K562 (cell line): ENCODE results near the gene GANAB. TPM values are rescaled to one million over a fixed set of nuclear protein-coding genes. Genes with fewer than 3 reads are reported as not detected.
A peak's percentile ranks its signal among the peaks of the same experiment; 100 is the strongest.

Experiments
- ARHGAP35 ChIP-seq: fragments of 450-650 bp; IDR thresholded peaks from 2 replicates; pipeline ENCODE4 v1.6.1; 2018; ENCODE audit not compliant: partially characterized antibody
- ASH1L ChIP-seq: fragments of 450-650 bp; IDR thresholded peaks from 2 replicates; pipeline ENCODE4 v1.6.1; 2018; ENCODE audit warnings: borderline replicate concordance, mild to moderate bottlenecking, low read depth; ENCODE audit not compliant: partially characterized antibody
- CEBPG ChIP-seq, 3 experiments: fragments of 200-800 bp in 1 of 3; sonication (Bioruptor generic) in 1 of 3; sonication (generic) in 1 of 3; formaldehyde crosslinking in 1 of 3; IDR thresholded peaks in 2 of 3; conservative IDR thresholded peaks in 1 of 3; 2 replicates each; pipeline versions ENCODE4 v1.6.1 to v1.8.0; 2016 to 2022; ENCODE audit warnings: missing compliant biosample characterization in 2 of 3, missing genetic modification characterization in 2 of 3, mild to moderate bottlenecking in 1 of 3, missing genetic modification reagents in 1 of 3
- ETS2 ChIP-seq: IDR thresholded peaks from 2 replicates; pipeline ENCODE4 v1.6.1; 2016; ENCODE audit warnings: borderline replicate concordance, missing genetic modification characterization, mild to moderate bottlenecking, moderate library complexity, missing compliant biosample characterization; ENCODE audit not compliant: poor library complexity, severe bottlenecking
- ETV1 ChIP-seq: fragments of 450-650 bp; conservative IDR thresholded peaks from 2 replicates; pipeline ENCODE4 v1.6.1; 2016; ENCODE audit warnings: missing genetic modification characterization, control low read depth, low read depth, missing compliant biosample characterization
- FIP1L1 ChIP-seq: fragments of 200-400 bp; formaldehyde crosslinking; IDR thresholded peaks from 2 replicates; pipeline ENCODE4 v1.6.1; 2018; ENCODE audit warnings: mild to moderate bottlenecking, low read depth, low read length; ENCODE audit not compliant: poor library complexity, severe bottlenecking
- SAFB2 ChIP-seq: fragments of 200-400 bp; formaldehyde crosslinking; IDR thresholded peaks from 2 replicates; pipeline ENCODE4 v1.6.1; 2018; ENCODE audit warnings: borderline replicate concordance, low read length, low read depth, moderate library complexity; ENCODE audit not compliant: severe bottlenecking
- SIN3A ChIP-seq, 2 experiments: fragments of 150-350 bp in 1 of 2; IDR thresholded peaks; 2 replicates each; pipeline ENCODE4 v1.6.1; 2011 to 2016; ENCODE audit warnings: borderline replicate concordance in 2 of 2, low read depth in 2 of 2, low read length in 2 of 2, mild to moderate bottlenecking in 2 of 2, moderate library complexity in 2 of 2; ENCODE audit not compliant: control insufficient read depth in 1 of 2
- SMAD3 ChIP-seq: fragments of 450-650 bp; formaldehyde crosslinking; conservative IDR thresholded peaks from 2 replicates; pipeline ENCODE4 v1.4.0; 2020; ENCODE audit warnings: mild to moderate bottlenecking
- TAF1 ChIP-seq: IDR thresholded peaks from 2 replicates; pipeline ENCODE4 v1.6.1; 2011; ENCODE audit warnings: mild to moderate bottlenecking, low read length, moderate library complexity; ENCODE audit not compliant: insufficient read depth, control insufficient read depth, severe bottlenecking; ENCODE audit errors: extremely low read depth
- TAF15 ChIP-seq: fragments of 200-400 bp; formaldehyde crosslinking; IDR thresholded peaks from 2 replicates; pipeline ENCODE4 v1.6.1; 2017; ENCODE audit warnings: mild to moderate bottlenecking, low read depth, low read length, moderate library complexity
- ZNF140 ChIP-seq: fragments of 250-450 bp; sonication (Bioruptor Pico); IDR thresholded peaks from 2 replicates; pipeline ENCODE4 v1.8.0; 2021; ENCODE audit warnings: moderate library complexity, mild to moderate bottlenecking, inconsistent platforms
- ZNF224 ChIP-seq: sonication (generic); formaldehyde crosslinking; IDR thresholded peaks from 2 replicates; pipeline ENCODE4 v1.8.0; 2022; ENCODE audit warnings: mild to moderate bottlenecking, missing genetic modification reagents
- ZNF398 ChIP-seq: fragments of 250-450 bp; sonication (Bioruptor Pico); IDR thresholded peaks from 2 replicates; pipeline ENCODE4 v1.8.0; 2021; ENCODE audit warnings: moderate library complexity, mild to moderate bottlenecking, inconsistent platforms
- ZNF583 ChIP-seq: fragments of 250-450 bp; sonication (Bioruptor Pico); IDR thresholded peaks from 2 replicates; pipeline ENCODE4 v1.4.0; 2020
- ZNF609 ChIP-seq: sonication (generic); formaldehyde crosslinking; IDR thresholded peaks from 2 replicates; pipeline ENCODE4 v1.8.1; 2023; ENCODE audit warnings: missing genetic modification reagents, mild to moderate bottlenecking, borderline replicate concordance
- polyA plus RNA-seq, 8 experiments: library from polyadenylated mRNA; depleted of rRNA in 4 of 8; stranded (reverse) in 5 of 8; unstranded in 3 of 8; fragments of >200 nt; fragmentation: Nextera tagmentation in 2 of 8; fragmentation: Illumina TruSeq in 1 of 8; extraction: Ambion mirVana in 2 of 8; extraction: Trizol in 1 of 8; gene quantifications; 2 replicates each; pipeline versions ENCODE4 v1.2.1 to v1.2.3, GENCODE V29; 2011 to 2014; ENCODE audit warnings: inconsistent platforms in 1 of 8, missing spikeins in 1 of 8
- total RNA-seq, 7 experiments: library from RNA; depleted of rRNA in 6 of 7; stranded (reverse); fragments of >200 nt in 6 of 7; fragmentation: Illumina TruSeq in 2 of 7; extraction: Trizol in 2 of 7; gene quantifications; 2 replicates each; pipeline versions ENCODE4 v1.2.1 to v1.2.3, GENCODE V29; 2011 to 2021; ENCODE audit warnings: low replicate concordance in 1 of 7
- TF ChIP-seq, protein P1 (sequence below): fragments of 250-450 bp; sonication (Bioruptor Pico); IDR thresholded peaks from 2 replicates; pipeline ENCODE4 v1.8.0; 2021; ENCODE audit warnings: borderline replicate concordance, mild to moderate bottlenecking, moderate library complexity; ENCODE audit not compliant: poor library complexity, severe bottlenecking

Gene GANAB
- total and polyA plus RNA-seq, 9 of the 15 experiments (the other 6 are each of a cell fraction or from before 2014, with no cell fraction given), result 6.5 to 284 (median 161) TPM

- no peak for TF ChIP-seq ETV1
- peak in 1 of 2 experiments; percentile 67; a peak in 2 of 4 replicates for TF ChIP-seq SIN3A (IDR thresholded peaks at IDR 0.05; ENCODE audit: borderline replicate concordance in 2 of 2, control insufficient read depth in 1 of 2, low read depth in 2 of 2, low read length in 2 of 2)
- no peak for TF ChIP-seq ASH1L
- TF ChIP-seq ZNF583 (CRISPR knock-in tag), result no peak
- no peak for TF ChIP-seq CEBPG (CRISPR knock-in tag; IDR thresholded peaks at IDR 0.05)
- no peak for TF ChIP-seq CEBPG (tag; conservative IDR thresholded peaks at IDR 0.05 in 1 of 2, IDR thresholded peaks at IDR 0.05 in 1 of 2)
- TF ChIP-seq ZNF224, result no peak
- no peak for TF ChIP-seq ZNF398
- no peak for TF ChIP-seq TAF15
- TF ChIP-seq, protein P1, sequence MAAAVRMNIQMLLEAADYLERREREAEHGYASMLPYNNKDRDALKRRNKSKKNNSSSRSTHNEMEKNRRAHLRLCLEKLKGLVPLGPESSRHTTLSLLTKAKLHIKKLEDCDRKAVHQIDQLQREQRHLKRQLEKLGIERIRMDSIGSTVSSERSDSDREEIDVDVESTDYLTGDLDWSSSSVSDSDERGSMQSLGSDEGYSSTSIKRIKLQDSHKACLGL, result no peak
- peak; percentile 71 for TF ChIP-seq FIP1L1
- TF ChIP-seq SMAD3, result no peak
- TF ChIP-seq TAF1, result peak; percentile 52
- TF ChIP-seq ZNF609 (CRISPR knock-in tag), result peak; percentile 34; the same call in 1 of the 2 replicates
- no peak for TF ChIP-seq ETS2 (tag)
- no peak for TF ChIP-seq SAFB2
- no peak for TF ChIP-seq ZNF140 (CRISPR knock-in tag)
- no peak for TF ChIP-seq ARHGAP35
Observed at GRCh38 chr11:62601372-62602140, 44.9 kb downstream of the GANAB start, which contains the start of gene MTA2 (continued).
